Measurements from ENCODE around the gene LSP1. TPM values are rescaled to one million over a fixed set of nuclear protein-coding genes. Genes with fewer than 3 reads are reported as not detected.

The LSP1 gene
- total and polyA plus RNA-seq, 2 of the 8 experiments (the other 6 are each of a cell fraction or from before 2014, with no cell fraction given) = 0.03 TPM; not detected in 1

GRCh38 chr11:1832211-1832919 lies 20.5 kb upstream of the LSP1 start (continued):
- TF ChIP-seq E2F6 (IDR thresholded peaks at IDR 0.05) (peak; percentile 46; the same call in 1 of the 2 replicates), USF2 (IDR thresholded peaks at IDR 0.05; ENCODE audit: low read length) (no peak), RAD21 (IDR thresholded peaks at IDR 0.05 in 1 of 2, conservative IDR thresholded peaks at IDR 0.05 in 1 of 2; ENCODE audit: low read depth in 2 of 2, low read length in 2 of 2) (peak; percentile 67 to 79), GABPA (IDR thresholded peaks at IDR 0.05; ENCODE audit: borderline replicate concordance, insufficient read depth, low read length) (peak; percentile 84; the same call in 1 of the 2 replicates), SUZ12 (IDR thresholded peaks at IDR 0.05; ENCODE audit: low read length) (0 out of 2 replicates have a peak, but pooled peaks have one; percentile 9), TAF1 (IDR thresholded peaks at IDR 0.05; ENCODE audit: low read depth, low read length) (no peak), RNF2 (IDR thresholded peaks at IDR 0.05; ENCODE audit: borderline replicate concordance, low read depth, low read length, missing control alignments, poor library complexity, severe bottlenecking) (no peak), NRF1 (IDR thresholded peaks at IDR 0.05; ENCODE audit: low read depth, low read length) (no peak), SIN3A (conservative IDR thresholded peaks at IDR 0.05 in 1 of 2, IDR thresholded peaks at IDR 0.05 in 1 of 2; ENCODE audit: low read depth in 1 of 2, low read length in 2 of 2) (no peak), KDM1A (IDR thresholded peaks at IDR 0.05; ENCODE audit: borderline replicate concordance, low read length) (no peak)
- TF ChIP-seq, protein P1, sequence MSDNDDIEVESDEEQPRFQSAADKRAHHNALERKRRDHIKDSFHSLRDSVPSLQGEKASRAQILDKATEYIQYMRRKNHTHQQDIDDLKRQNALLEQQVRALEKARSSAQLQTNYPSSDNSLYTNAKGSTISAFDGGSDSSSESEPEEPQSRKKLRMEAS (IDR thresholded peaks at IDR 0.05) = peak; percentile 72

All from H1 (cell line).